Smooth muscle cell of the brain vasculature (primary cell): ENCODE data around the gene SHE.
"Not testable (repeated sequence)": the region's sequence is repeated elsewhere in the genome, so short reads cannot be mapped to it uniquely, and the experiment has no call there.

Source experiments
- DNase-seq: peaks from one replicate; pipeline ENCODE4 v3.0.0-alpha.2; 2012; ENCODE audit warnings: low read depth, low spot score

SHE gene

GRCh38 chr1:154502066-154502743 is at the start of gene SHE, which contains the start of gene TDRD10:
Gene SHE (minus strand): TSS chr1:154502412. CDS start chr1:154502026, 386 bp downstream.
Gene TDRD10 (plus strand): TSS chr1:154502219. CDS start chr1:154506904, 4,685 bp downstream.
- DNase-seq, result no peak

GRCh38 chr1:154551474-154551873 is 49.3 kb upstream of the SHE start:
- no peak for DNase-seq

DNA sequence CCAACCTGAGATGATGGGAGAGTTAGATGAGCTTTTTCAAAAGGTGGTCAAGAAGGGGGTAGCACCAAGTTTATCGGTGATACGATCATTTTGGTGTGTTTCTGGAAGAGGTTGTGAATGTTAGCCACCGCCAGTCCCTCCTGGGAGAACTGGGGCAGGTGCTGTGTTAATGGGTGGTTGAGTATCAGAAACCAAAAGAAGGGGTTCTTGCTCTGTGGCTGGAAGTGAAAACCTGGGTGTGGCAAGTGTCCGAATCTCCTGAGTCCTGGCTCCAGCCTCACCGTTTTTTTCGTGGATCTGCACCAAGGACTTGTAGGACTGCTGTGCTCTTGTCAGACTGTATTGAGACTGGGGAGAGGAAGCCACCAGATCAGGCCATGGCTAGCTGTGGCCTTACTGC is 48.4 kb upstream of the SHE start:
- DNase-seq, result no peak

DNA sequence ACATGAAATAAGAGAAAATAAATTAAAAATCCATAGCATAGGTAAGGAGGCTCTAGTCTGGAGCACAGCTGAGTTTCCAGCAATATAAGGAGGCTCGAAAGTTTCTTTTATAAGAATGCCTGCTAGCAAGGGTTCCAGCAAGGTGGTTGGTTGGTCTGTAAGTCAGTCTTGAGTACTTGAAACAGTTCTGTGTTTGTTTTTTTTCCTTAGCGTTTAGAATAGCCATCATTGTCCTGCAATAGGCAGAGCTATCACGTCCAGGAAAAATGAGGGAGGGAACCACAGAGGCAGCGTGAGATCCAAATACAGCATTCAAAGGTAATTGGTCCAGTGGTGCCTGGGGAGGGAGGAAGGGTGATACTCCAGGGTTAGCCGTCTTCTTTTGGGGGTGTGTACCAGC is 47.9 kb upstream of the SHE start:
- DNase-seq, result no peak

DNA sequence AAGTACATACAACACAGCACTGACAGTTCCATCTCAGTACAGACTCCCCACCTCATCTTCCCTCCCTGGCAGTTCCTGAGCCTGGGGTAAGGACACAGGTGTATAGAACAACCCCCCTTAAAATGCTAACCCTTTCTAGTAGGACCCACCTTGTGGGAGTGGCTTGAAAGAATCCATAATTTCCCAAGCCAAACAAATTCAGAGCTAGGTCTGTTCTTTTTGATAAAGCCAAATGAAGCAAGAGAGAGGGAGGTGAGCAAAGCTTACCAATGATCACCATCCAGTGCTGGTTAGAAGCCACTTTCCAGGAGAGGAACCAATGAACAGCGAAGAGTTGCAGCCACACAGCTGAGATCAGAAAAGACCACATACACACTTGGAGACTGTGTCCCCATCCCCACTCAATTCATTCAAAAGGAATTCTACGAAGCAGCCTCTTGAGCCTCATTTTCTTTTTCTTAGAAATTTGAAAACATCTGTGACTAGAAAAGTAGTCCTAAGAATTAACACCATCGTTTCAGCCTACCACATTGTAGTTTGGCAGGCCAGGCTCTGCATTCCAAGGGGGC is 47.1 kb upstream of the SHE start:
- no peak for DNase-seq

GRCh38 chr1:154548028-154548427 is 45.8 kb upstream of the SHE start:
- DNase-seq, result no peak

GRCh38 chr1:154547105-154547732 is 45.0 kb upstream of the SHE start:
- DNase-seq, result no peak

DNA sequence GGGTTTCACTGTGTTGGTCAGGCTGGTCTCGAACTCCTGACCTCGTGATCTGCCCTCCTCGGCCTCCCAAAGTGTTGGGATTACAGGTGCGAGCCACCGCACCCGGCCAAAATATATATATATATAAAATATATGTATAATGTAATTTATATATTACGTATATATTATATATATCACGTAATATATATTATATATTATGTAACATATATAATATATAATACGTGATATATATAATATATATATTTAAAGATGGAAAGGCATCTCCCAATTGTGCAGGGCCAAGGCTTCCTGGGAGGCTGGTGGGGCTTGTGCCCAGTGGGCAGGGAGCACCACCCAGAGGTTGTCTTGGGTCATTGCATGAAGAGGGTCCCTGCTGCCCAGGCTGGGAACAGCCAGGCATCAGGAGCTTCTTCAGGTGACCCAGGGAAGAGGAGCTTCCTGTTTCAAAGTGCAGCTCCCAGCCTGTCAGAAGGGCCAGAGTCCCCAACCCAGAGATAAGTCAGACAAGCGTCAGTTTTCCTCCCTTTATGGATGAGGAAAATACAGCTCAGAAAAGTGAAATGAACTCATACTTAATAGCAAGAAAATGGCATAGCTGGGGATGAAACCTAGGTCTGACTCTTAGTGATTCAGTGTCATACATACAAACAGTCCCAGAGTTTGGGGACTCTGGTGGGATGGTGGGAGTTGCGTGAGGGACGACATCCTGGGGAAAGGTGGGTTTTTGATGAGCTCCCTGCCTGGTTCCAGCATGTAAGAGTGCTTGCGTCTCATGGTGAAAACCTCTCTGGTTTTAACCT is 44.3 kb upstream of the SHE start:
- DNase-seq, result peak; percentile 26

DNA sequence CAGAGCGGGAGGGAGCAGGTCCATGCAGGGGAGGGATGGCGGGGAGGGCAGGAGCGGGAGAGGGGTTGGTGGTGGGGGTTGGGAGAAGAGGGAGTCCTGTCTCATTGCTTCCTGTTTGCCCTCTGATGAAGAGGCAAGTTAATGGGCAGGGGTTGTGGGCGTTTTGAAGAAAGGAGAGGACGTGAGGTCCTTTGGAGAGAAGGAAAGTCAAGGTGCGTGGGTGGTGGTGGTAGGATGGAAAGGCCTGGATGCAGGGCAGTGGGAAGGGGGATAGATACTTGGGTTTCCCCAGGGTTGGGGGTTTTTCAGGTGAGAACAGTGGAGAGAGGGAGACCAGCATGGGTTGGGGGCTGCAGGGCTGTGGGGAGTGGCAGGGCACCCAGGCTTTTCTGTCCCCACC is 39.0 kb upstream of the SHE start:
- no peak for DNase-seq

- no peak for DNase-seq
Measured at GRCh38 chr1:154539486-154540483, 37.6 kb upstream of the SHE start.

DNA sequence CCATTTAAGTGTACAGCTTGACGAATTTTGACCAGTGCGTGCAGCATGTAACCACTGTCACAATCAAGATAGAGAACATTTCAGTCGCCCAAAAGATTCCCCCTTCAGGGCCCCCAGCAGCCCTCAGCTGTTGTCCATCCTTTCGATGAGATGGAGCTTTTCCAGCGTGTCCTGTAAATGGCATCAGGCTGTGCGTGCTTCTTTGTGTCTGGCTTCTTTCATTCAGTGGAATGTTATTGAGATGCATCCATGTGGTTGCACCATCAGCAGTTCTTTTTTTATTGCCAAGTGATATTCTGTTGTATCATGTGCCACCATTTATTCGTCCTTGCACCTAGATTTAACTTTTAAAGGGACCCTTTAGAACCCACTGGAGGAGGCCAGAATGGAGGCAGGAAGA is 34.4 kb upstream of the SHE start:
- DNase-seq, result no peak

DNA sequence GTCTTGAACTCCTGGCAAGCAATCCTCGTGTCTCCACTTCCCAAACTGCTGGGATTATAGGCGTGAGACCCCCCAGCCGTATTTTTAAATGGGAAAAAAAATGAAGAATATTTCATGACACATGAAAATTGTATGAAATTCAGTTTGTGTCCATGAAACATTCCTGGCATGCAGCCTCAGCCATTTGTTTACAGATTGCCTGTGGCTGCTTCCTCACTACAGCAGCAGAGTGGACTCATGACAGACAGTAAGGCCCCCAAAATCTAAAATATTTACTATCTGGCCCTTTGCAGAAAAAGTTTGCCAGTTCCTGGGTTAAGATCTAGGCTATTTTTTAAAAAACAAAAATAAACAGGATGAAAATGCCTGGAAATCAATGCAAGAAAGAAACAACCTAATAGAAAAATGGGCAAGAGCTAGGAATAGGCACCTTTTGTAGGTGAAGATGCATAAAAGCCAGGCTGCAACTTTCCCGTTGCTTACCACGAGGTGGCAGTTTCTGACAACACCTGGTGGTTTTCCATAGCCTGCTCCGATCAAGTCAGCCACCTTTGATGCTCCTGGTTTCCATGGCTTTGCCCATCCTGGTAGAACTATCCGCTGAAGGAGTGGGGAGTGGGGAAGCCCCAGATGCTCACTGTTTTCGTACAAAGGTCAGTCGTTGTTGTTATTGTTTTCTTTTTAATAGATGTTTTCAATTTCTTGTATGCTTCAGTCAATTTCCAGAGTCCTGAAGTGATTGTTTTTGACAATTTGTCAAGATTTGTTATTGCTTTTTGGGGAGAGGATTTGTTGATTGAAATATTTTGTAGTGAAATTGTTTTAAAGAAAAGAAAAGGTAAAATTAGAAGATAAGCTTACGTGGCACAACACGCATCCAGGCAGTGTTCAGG is 32.0 kb upstream of the SHE start:
- no peak for DNase-seq

DNA sequence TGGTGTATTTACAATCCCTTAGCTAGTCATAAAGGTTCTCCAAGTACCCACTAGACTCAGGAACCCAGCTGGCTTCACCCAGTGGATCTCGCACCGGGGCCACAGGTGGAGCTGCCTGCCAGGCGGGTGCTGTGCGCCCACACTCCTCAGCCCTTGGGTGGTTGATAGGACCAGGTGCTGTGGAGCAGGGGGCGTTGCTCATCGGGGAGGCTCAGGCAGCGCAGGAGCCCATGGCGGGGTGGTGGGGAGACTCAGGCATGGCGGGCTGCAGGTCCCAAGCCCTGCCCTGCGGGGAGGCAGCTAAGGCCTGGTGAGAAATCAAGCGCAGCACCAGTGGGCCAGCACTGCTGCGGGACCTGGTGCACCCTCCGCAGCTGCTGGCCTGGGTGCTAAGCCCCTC is 29.7 kb upstream of the SHE start:
- not testable (repeated sequence) for DNase-seq

- DNase-seq, result no peak
Measured at GRCh38 chr1:154529308-154529707, 27.1 kb upstream of the SHE start.

DNA sequence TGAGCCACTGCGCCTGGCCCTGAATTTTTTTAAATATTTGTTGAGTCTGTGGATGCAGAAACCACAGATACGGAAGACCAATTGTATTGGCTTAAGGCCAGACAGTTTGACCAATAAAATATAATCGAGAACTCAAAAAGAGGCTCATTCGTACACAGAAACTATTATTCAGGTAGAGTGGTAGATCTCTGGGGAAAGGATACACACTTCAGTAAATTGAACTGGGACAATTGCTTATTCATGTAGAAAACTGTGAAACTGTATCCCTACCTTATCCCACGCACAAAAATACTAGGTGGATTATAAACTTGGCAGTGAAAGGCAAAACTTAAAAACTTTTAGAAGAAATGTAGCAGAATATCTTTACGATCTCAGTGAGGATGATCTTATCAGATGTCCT is 25.0 kb upstream of the SHE start:
- DNase-seq, result no peak

DNA sequence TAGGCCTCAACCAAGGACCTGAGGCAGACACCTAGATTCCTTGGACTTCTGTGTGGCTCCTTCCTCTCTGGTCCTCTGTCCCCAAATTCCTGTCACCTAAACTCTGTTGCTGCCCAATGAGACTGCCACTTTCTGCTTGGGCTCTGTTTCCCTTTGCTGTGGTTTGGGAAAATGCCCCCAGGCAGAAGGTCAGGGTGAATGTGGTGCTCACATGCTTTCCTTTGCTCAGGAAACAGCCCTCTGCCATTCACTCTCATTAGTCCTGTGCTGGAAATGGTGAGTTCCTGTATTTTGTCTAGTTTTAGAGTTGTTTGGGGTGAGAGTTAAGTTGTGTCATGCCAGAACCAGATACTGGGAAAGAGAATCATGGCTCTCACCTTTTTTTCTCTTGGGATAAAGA is 22.7 kb upstream of the SHE start:
- no peak for DNase-seq

- no peak for DNase-seq
Measured at GRCh38 chr1:154521695-154522094, 19.5 kb upstream of the SHE start.

DNA sequence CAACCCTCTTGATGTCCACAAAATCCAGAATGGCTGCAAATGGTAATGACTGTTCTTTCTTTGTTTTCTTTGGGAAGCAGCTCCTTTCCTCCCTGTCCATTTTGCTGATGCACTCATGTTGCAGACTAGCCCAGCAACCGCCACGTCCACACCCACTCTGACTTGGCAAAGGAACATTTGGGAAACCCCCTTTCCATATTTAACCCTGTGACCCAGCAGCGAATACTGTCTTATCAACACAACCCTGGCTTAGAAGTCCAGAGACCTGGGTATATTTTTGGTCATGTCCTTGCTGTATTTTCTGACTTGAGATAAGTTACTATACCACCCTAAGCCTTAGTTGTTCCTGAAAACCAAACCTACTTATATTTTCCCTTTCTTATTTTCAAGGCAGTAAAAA is 18.1 kb upstream of the SHE start:
- DNase-seq, result no peak

GRCh38 chr1:154519591-154519991 is 17.4 kb upstream of the SHE start:
- DNase-seq, result no peak

DNA sequence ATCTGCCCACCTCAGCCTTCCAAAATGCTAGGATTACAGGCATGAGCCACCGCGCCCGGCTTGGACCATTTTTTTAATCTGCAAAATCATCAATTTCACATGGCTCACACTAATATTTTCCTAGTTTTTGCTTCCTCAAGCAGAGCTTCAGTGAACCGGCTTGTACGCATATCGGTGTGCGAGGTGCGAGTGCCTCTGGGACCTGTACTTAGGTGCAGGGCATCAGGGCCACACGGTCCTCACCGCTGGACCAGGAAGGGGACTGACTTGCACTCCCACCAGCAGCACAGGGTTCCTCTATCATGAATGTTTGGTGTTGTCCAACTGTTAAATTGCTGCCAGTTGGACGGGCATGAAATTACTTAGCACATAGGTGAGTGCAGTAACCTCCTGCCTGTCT is 15.4 kb upstream of the SHE start:
- DNase-seq, result no peak
